GM12874 (cell line): ENCODE data around the gene GALNT6.

Source experiments
- TF ChIP-seq, protein P1 (sequence below): IDR thresholded peaks from 2 replicates; pipeline ENCODE4 v1.5.1; 2011; ENCODE audit warnings: low read depth, mild to moderate bottlenecking, control low read depth, low read length, moderate library complexity; ENCODE audit not compliant: insufficient read depth

Gene GALNT6

DNA sequence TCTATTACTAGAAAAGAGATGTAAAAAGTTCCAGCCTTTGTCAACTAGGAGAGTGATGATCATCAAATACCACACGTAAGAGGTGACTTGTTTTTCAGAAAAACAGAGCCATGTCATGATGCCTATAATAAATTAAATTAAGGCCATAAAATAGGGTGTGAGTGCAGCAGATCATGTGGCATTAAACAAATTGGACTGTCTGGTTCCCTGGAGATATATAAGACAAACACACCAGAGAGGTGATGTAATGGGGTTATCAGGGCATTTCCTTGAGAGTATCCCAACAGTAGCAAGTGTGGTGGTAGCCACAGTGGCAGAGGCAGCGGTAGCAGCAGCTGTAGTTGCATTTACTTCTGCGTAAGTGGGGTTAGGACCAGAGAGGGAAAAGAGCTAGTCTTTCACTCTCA, 14.6 kb upstream of the GALNT6 start:
- TF ChIP-seq, protein P1, sequence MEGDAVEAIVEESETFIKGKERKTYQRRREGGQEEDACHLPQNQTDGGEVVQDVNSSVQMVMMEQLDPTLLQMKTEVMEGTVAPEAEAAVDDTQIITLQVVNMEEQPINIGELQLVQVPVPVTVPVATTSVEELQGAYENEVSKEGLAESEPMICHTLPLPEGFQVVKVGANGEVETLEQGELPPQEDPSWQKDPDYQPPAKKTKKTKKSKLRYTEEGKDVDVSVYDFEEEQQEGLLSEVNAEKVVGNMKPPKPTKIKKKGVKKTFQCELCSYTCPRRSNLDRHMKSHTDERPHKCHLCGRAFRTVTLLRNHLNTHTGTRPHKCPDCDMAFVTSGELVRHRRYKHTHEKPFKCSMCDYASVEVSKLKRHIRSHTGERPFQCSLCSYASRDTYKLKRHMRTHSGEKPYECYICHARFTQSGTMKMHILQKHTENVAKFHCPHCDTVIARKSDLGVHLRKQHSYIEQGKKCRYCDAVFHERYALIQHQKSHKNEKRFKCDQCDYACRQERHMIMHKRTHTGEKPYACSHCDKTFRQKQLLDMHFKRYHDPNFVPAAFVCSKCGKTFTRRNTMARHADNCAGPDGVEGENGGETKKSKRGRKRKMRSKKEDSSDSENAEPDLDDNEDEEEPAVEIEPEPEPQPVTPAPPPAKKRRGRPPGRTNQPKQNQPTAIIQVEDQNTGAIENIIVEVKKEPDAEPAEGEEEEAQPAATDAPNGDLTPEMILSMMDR = no peak

GRCh38 chr12:51404627-51405026, 13.4 kb upstream of the GALNT6 start:
- TF ChIP-seq, protein P1 = no peak

DNA sequence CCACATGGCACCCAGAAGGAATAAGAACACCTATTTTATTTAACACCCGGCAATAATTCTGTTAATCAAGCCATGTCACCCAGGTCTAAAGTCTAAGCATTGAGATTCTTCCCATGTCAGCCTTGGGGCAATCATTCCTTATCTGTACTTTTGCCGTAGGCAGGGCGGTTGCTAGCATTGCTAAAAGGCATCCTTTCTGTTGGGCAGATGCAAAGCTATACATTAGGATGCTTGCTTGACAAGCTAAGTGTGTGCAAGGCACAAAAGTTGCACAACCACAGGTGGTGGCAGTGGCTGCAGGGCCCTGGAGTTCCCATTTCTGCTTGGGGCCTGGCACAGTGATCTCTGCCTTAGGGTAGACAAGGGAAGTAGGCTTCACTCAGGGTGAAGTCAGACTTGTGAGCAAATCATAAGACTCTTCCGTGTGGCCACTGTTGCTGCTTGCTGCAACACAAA, 12.5 kb upstream of the GALNT6 start:
- TF ChIP-seq, protein P1 = no peak

DNA sequence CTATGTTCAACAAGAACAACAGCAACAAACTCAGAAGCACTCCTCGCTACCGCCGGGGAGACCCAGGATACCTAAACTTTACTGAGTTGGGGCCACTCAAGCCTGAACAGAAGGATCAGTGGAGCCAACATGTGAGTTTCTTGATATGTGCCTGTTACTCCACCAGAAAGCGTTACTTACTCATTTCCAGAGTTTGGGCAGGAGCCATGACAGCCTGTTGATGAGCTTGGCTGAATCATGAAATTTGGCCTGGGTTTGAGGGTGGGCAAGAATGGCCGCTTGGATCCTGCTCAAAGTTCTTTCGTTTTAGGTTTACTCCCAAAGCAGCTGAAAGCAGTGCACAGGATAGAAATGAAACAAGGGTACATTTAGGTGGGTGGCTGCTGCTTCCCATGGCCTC, 12.0 kb upstream of the GALNT6 start:
- TF ChIP-seq, protein P1 = no peak

GRCh38 chr12:51401900-51402299, 10.7 kb upstream of the GALNT6 start:
- TF ChIP-seq, protein P1 = no peak

DNA sequence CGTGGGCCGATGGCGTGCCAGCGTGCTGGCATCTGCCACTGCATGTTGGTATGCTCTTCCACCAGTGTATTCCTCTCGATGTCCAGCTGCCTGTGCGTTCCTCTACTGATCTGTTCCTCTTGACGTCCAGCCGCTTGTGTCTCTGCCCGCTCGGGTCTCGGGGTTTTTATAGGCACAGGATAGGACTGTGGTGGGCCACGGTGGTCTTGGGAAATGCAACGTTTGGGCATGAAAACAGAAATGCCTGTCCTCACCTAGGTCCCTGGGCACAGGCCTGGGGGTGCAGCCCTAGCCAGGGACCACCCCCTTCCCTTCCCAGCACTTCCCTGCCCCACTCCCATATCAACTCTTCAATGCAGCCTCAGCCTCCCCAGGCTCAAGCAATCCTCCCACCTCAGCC, 10.3 kb upstream of the GALNT6 start:
- TF ChIP-seq, protein P1 = no peak

DNA sequence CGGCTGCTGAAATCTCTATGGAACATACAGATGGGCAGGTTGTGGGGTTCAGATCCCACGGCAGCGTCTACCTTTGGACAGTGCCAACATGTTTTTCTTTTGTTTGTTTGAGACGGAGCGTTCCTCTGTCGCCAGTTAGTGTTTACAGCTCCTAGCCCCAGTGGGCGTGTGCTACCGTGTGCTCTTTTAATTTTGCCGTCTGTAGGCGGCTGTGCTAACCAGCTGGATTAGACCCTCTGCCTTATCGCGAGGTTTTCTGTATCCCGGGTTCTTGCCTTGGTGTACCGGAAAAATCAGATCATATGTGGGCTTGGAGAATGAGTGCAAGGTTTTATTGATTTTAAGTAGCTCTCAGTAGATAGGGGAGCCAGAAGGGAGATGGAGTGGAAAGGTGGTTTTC, 9.8 kb upstream of the GALNT6 start:
- TF ChIP-seq, protein P1 = no peak

- TF ChIP-seq, protein P1 = no peak
Observed at GRCh38 chr12:51399891-51400290, 8.7 kb upstream of the GALNT6 start.
